ENCODE measurements around the gene AK8. TPM values are rescaled to one million over a fixed set of nuclear protein-coding genes. Genes with fewer than 3 reads are reported as not detected.

The AK8 gene
- polyA plus RNA-seq, 1 of the 3 experiments (the other 2 are of a cell fraction), result 0.77 TPM

- TF ChIP-seq RXRA (IDR thresholded peaks at IDR 0.05; ENCODE audit: borderline replicate concordance, low read depth) (no peak), EZH2phosphoT487 (IDR thresholded peaks at IDR 0.05; ENCODE audit: borderline replicate concordance, low read depth) (no peak)
- TF ChIP-seq, protein P1, sequence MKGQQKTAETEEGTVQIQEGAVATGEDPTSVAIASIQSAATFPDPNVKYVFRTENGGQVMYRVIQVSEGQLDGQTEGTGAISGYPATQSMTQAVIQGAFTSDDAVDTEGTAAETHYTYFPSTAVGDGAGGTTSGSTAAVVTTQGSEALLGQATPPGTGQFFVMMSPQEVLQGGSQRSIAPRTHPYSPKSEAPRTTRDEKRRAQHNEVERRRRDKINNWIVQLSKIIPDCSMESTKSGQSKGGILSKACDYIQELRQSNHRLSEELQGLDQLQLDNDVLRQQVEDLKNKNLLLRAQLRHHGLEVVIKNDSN (IDR thresholded peaks at IDR 0.05; ENCODE audit: borderline replicate concordance, low read depth), result no peak
These were observed 54.5 kb downstream of the AK8 start (continued) for GRCh38 chr9:132823370-132824145.

GRCh38 chr9:132820169-132820944 lies 57.7 kb downstream of the AK8 start:
- H2AFZ ChIP-seq (ENCODE audit: low read depth), result no peak overlapping the region
- H3K27ac ChIP-seq (ENCODE audit: low read depth in 2 of 2, low read length in 1 of 2), result peak overlapping the region in 1 of 2 experiments; percentile 56; a peak in 2 of 4 replicates
- peak; percentile 59 for DNase-seq
- 24% methylated on average over 11 of the region's 11 CpGs for WGBS (ENCODE audit: low lambda C conversion rate)
- no peaks in the 10 kb centered on the region for H3K36me3 ChIP-seq (replicated peaks in 1 of 2; ENCODE audit: control insufficient read depth in 1 of 2, insufficient read depth in 2 of 2, low read length in 1 of 2)
- no peak overlapping the region for H3K4me2 ChIP-seq
- peaks cover 0 to 9% of the 10 kb centered on the region in 2 experiments; a peak in 2 of 4 replicates for H3K4me1 ChIP-seq (ENCODE audit: control insufficient read depth in 1 of 2, insufficient read depth in 2 of 2, low read depth in 1 of 2, low read length in 1 of 2)
- ChIA-PET CTCF (interaction anchor here (1.2 to 2.5 kb wide), 2 partner anchors 20 to 81 kb away, joined by 6 to 9 read pairs; no protein-coding TSS in a partner anchor), POLR2A (no interaction called here)
- H3K27me3 ChIP-seq (ENCODE audit: insufficient read depth), result no peaks in the 10 kb centered on the region
- no peaks in the 10 kb centered on the region for H3K9me2 ChIP-seq
- H3K9me3 ChIP-seq, result no peaks in the 10 kb centered on the region
- no peak overlapping the region; a peak in 1 of 4 replicates for H3K4me3 ChIP-seq (ENCODE audit: low read depth in 2 of 2, low read length in 1 of 2)
- no peak overlapping the region for H3K9ac ChIP-seq
- TF ChIP-seq RCOR1 (IDR thresholded peaks at IDR 0.05; ENCODE audit: low read length), result peak; percentile 82; the same call in 1 of the 2 replicates
- TF ChIP-seq EP300 (IDR thresholded peaks at IDR 0.05; ENCODE audit: borderline replicate concordance in 1 of 2, low read depth in 1 of 2, low read length in 1 of 2), result peak in 1 of 2 experiments; percentile 40; a peak in 1 of 4 replicates
- no peak for TF ChIP-seq ELF1 (IDR thresholded peaks at IDR 0.05)
- peak; percentile 64 for TF ChIP-seq GATA2 (CRISPR knock-in tag; IDR thresholded peaks at IDR 0.05)
- no peak for TF ChIP-seq SIN3A (IDR thresholded peaks at IDR 0.05; ENCODE audit: borderline replicate concordance, low read depth, low read length)
- H4K20me1 ChIP-seq (ENCODE audit: insufficient read depth), result no peaks in the 10 kb centered on the region
- no peaks in the 10 kb centered on the region for H3K79me2 ChIP-seq (ENCODE audit: insufficient read depth)
- H3F3A ChIP-seq (replicated peaks; ENCODE audit: insufficient read depth), result no peaks in the 10 kb centered on the region

- Histone ChIP-seq H3K4me1 (ENCODE audit: control insufficient read depth in 1 of 2, insufficient read depth in 2 of 2, low read depth in 1 of 2, low read length in 1 of 2) (peaks cover 0 to 9% of the 10 kb centered on the region in 2 experiments; a peak in 2 of 4 replicates), H3K27ac (ENCODE audit: low read depth in 2 of 2, low read length in 1 of 2) (no peak overlapping the region), H3F3A (replicated peaks; ENCODE audit: insufficient read depth) (no peaks in the 10 kb centered on the region), H3K36me3 (replicated peaks in 1 of 2; ENCODE audit: control insufficient read depth in 1 of 2, insufficient read depth in 2 of 2, low read length in 1 of 2) (no peaks in the 10 kb centered on the region), H3K79me2 (ENCODE audit: insufficient read depth) (no peaks in the 10 kb centered on the region), H4K20me1 (ENCODE audit: insufficient read depth) (no peaks in the 10 kb centered on the region), H3K4me2 (no peak overlapping the region), H3K9me2 (no peaks in the 10 kb centered on the region), H3K27me3 (ENCODE audit: insufficient read depth) (no peaks in the 10 kb centered on the region), H3K9me3 (no peaks in the 10 kb centered on the region), H3K9ac (no peak overlapping the region), H2AFZ (ENCODE audit: low read depth) (no peak overlapping the region), H3K4me3 (ENCODE audit: low read depth in 2 of 2, low read length in 1 of 2) (no peak overlapping the region)
- DNase-seq, result no peak
- WGBS (ENCODE audit: low lambda C conversion rate), result 41% methylated on average over 4 of the region's 4 CpGs
- CTCF ChIA-PET, result interaction anchor here (2.3 kb wide), 1 partner anchor 19 kb away, joined by 9 read pairs; no protein-coding TSS in a partner anchor
- POLR2A ChIA-PET, result no interaction called here
- TF ChIP-seq EZH2phosphoT487 (IDR thresholded peaks at IDR 0.05; ENCODE audit: borderline replicate concordance, low read depth) (no peak), POLR2AphosphoS5 (IDR thresholded peaks at IDR 0.05; ENCODE audit: low read depth, low read length) (no peak), MXI1 (IDR thresholded peaks at IDR 0.05; ENCODE audit: low read depth, low read length) (no peak), RFX5 (IDR thresholded peaks at IDR 0.05; ENCODE audit: low read length) (no peak), ELF1 (IDR thresholded peaks at IDR 0.05) (no peak), FOXM1 (IDR thresholded peaks at IDR 0.05; ENCODE audit: low read depth) (no peak), NFIC (IDR thresholded peaks at IDR 0.05; ENCODE audit: borderline replicate concordance) (no peak), RAD21 (IDR thresholded peaks at IDR 0.05; ENCODE audit: low read length) (no peak), USF2 (IDR thresholded peaks at IDR 0.05; ENCODE audit: borderline replicate concordance, low read depth, low read length) (no peak)
- TF ChIP-seq, protein P2, sequence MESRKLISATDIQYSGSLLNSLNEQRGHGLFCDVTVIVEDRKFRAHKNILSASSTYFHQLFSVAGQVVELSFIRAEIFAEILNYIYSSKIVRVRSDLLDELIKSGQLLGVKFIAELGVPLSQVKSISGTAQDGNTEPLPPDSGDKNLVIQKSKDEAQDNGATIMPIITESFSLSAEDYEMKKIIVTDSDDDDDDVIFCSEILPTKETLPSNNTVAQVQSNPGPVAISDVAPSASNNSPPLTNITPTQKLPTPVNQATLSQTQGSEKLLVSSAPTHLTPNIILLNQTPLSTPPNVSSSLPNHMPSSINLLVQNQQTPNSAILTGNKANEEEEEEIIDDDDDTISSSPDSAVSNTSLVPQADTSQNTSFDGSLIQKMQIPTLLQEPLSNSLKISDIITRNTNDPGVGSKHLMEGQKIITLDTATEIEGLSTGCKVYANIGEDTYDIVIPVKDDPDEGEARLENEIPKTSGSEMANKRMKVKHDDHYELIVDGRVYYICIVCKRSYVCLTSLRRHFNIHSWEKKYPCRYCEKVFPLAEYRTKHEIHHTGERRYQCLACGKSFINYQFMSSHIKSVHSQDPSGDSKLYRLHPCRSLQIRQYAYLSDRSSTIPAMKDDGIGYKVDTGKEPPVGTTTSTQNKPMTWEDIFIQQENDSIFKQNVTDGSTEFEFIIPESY (IDR thresholded peaks at IDR 0.05; ENCODE audit: borderline replicate concordance, low read depth), result no peak
- TF ChIP-seq, protein P3, sequence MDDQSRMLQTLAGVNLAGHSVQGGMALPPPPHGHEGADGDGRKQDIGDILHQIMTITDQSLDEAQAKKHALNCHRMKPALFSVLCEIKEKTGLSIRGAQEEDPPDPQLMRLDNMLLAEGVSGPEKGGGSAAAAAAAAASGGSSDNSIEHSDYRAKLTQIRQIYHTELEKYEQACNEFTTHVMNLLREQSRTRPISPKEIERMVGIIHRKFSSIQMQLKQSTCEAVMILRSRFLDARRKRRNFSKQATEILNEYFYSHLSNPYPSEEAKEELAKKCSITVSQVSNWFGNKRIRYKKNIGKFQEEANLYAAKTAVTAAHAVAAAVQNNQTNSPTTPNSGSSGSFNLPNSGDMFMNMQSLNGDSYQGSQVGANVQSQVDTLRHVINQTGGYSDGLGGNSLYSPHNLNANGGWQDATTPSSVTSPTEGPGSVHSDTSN (IDR thresholded peaks at IDR 0.05), result no peak
These were observed 59.5 kb downstream of the AK8 start for GRCh38 chr9:132818588-132818987.
